GM12892 (cell line): Measurements from ENCODE around the gene MRPS27.

ENCODE experiments used
- POLR2A ChIP-seq: IDR thresholded peaks from 2 replicates; pipeline ENCODE4 v1.6.1; 2011; ENCODE audit warnings: low read depth, low read length, control low read depth
- TAF1 ChIP-seq: IDR thresholded peaks from 2 replicates; pipeline ENCODE4 v1.6.1; 2011; ENCODE audit warnings: low read depth, mild to moderate bottlenecking, control low read depth, low read length, borderline replicate concordance

DNA sequence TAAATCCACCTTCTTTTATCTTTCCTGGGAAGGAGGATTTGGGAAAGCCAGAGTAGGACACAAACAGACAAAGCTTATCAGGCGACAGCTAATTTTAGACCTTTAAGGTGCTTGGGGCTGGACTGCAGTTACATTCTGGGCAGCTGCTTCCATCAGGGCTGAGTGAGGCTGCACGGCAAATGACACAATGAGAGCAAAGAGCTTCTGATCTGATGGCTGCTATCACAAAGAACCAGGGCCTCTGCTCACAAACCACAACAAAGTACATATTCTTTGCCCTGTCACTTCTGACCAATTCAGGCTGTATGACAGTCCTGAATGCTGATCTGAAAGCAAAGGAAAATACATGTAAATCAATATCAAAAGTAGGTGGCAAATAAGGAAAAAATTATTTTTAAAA lies 93.1 kb downstream of the MRPS27 start:
- no peak for TF ChIP-seq TAF1
- TF ChIP-seq POLR2A, result no peak
